Urothelium cell line (cell line): ENCODE data around the gene ABCB6.
"Not testable (repeated sequence)": the region's sequence is repeated elsewhere in the genome, so short reads cannot be mapped to it uniquely, and the experiment has no call there.

Experiments
- DNase-seq: peaks from one replicate; pipeline ENCODE4 v3.0.0; 2011; ENCODE audit warnings: low spot score, mixed read lengths
- FAIRE-seq: peaks from 2 replicates; lab custom pipeline; 2011; peaks lifted over from hg19 to GRCh38; lab: Jason Lieb, UNC

Gene ABCB6

DNA sequence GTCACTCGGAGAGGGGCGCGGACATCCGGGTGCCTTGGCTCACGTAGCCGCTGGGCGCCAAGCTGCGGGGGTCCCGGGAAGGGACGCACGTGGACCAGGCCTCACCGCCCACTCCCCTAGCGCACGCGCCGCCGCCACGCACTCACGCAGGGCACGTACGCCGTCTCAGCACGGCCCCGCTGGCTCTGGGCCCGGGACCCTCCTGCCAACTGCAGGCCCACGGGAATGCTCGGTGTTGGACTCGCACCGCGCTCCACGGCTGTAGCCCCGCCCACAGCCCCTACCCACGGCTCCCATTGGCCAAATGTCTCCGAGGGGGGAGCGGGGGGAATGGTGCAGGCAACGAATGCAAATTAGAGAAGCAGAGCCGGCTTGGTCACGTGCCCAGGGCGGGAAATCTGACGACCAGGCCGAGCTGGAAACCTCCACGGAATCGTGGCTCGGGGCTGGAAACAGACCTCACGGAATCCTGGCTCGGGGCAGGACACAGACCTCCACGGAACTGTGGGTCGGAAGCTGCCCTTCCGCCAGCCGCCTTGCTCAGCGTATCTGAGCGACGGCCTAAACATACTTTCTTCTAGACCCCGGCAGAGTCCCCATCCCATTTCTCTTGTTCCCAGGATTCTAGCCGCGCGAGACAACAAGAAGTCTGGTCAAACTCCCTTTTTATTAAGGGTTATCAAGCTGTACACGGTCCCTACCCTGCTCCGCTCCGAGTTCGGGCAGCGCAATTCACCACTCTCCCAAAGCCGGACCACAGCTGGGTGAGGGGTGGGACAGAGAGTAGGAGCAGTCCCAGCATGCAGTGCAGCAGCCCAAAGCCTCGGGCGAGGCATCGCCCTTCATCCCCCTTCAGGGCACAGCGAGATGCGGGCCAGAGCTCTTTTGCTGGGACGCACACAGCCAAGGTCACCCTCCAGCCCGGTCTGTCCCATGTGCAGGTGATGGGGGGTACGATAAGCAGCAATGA is at the start of gene ABCB6:
Gene ABCB6, minus strand, starts transcription at position 227 of the 970 bp plus-strand sequence. CDS start 285 bp downstream, outside the sequence.
- FAIRE-seq (no peak), DNase-seq (no peak)

DNA sequence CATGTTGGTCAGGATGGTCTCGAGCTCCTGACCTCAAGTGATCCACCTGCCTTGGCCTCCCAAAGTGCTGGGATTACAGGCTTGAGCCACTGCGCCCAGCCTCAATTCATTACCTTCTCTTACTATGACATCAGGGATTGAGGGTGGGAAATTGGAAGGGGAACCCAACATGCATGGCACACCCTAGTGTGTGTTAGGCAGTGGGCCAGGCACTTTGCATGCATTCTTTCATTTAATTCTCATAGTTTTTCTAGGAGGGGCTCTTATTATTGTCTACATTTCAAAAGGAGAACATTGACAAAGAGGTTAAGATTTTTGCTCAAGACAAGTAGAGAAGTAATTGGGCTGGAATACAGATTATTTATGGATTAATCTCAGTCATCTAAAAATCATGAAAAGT is 49.5 kb upstream of the ABCB6 start:
- FAIRE-seq (no peak), DNase-seq (no peak)

DNA sequence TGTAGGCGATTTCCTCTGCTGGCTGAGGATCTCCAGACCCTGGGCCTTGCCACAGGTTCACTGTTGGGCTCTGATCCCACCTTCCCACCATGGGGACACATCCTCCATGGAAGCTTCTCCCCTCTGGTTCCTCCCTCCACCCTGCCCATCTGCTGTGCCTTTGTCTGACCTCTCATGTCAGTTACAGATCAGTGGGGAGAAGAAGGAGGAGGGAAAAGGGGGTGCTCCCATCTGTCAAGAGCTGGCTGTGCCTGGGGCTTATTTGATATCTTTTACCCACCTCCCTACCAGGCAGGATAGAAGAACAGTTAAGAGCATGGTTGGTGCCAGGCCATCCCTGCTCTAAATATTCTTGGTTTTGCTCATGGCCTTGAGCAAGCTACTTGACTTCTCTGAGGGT is 48.1 kb upstream of the ABCB6 start:
- FAIRE-seq, result no peak
- DNase-seq, result no peak

DNA sequence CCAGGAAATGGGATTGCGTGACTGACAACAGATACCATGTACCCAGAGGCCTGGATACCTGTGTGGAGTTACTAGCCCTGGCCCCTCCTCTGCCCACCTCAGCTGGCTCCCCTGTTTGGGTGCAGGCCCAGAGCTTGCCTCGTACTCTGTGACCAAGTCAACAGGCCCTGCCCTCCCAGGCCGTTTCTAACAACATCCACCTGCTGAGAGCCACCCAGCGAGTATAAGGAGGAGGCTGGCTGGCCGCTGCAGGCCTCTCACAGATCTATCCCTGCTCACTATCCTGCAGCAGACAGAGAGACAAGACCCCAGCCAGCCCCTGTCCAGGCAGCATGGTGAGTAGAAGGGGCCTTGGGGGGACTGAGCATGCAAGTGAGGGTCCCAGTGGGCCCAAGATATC is 47.5 kb upstream of the ABCB6 start:
- FAIRE-seq (no peak), DNase-seq (no peak)

DNA sequence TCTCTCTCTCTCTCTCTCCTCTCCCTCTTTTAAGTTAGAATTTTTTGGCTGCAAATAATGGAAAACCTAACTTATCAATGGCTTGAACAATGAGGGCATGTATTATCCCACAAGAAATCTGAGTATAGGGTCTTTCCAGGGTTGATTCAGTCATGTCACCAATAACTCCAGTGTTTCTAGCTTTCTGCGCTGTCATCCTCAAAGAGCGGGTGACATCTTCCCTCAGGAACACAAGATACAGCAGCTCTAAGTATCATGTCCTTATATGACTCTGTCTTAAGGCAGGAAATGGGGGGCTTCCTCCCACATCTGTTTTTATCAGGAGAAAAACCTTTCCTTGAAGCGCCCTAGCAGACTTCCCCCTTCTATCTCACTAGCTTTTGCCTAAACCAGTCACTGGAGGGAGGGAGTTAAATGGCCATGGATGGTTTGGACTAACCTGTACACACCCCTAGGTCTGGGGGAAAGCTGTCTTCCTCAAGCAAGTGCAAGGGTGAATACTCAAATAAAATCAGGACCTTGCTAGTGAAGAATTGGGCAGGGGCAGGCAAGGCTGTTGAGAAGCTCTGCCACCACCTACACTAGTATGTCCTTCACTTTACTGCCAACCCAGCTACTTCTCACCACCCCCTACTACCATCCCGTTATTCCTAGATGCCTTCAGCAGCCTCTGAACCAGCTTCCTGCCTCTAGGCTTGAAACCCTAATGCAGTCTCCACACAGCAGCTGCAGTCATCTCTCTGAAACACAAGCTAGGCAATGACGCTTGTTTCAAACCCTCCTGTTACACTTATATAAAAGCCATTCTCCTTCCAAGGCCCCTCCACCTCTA is 42.5 kb upstream of the ABCB6 start:
- DNase-seq (no peak), FAIRE-seq (no peak)

DNA sequence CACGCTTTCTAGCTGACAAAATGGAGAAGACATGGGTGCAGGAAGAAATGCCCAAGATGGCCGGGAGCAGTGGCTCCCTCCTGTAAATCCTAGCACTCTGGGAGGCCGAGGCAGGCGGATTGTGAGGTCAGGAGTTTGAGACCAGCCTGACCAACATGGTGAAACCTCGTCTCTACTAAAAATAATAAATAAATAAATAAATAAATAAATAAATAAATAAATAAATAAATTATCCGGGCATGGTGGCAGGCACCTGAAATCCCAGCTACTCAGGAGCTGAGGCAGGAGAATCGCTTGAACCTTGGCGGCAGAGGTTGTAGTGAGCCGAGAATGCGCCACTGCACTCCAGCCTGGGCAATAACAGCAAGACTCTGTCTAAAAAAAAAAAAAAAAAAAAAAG is 40.2 kb upstream of the ABCB6 start:
- FAIRE-seq, DNase-seq: not testable (repeated sequence)

DNA sequence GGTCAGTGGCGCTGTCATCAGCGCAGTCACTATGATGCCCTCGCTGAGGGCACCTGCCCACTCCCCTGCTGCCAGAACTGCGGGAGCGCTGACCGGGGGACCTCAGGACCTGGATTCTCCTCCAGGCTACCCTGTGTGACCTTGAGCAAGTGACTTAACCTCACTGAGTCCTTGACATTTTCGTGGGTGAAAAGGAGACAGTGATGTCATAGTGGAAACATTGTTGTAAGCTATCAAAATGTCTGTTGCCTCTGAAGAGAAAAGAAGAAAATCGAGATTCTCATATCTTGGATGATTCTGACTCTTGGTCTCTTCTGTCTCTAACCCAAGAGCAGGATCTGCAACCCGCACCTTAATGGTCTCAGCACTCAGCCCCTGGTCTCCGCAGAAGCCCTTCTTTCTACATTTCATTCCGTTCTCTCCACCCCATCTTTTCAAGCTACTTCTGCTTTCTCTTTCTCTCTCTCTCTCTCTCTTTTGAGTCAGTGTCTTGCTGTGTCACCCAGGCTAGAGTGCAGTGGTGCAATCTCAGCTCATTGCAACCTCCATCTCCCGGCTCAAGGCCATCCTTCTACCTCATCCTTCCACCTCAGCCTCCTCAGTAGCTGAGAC is 35.9 kb upstream of the ABCB6 start:
- FAIRE-seq, result no peak
- DNase-seq, result no peak

DNA sequence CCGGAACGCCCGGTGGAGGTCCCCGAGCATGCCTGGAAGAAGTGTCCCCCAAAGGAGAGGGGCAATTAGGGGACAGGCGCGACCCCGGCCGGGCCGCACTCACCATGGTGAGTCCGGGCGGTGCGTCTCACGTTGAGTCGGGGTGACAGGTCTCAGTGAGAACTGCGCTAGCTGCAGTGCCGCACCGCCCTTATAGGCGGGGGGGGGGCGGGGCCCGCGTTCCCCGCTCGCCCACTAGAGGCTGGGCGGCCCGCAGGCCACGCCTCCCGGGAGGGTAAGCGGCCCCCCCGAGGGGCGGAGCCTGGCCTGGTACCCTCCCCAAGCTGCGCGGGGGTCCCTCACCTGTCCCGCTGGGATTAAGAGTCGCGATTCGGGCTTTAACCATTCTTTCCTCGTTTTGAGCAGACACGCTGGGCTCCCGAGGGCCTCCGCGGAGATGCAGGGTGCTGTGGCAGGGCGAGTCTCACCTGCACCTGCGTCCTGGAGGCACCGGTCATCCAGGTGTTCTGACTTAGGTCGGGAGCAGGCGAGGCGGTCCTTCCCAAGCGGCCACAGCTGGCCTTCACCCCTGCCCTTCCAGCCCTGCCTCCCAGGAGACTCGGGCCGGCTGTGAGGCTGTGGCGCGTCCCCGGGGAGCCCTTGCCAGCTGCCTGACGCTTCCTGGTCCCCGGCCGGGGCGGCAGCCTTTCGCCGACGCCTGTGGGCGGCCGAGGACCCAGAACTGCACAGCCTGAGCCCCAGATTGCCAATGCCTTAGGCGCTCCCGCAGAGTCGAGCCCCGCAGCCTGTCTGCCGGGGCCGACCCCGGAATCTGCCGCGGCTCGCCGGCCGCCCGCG is 35.2 kb upstream of the ABCB6 start, which contains the start of gene TUBA4A:
Gene TUBA4A, minus strand, starts transcription at position 166 of the 837 bp plus-strand sequence. Its CDS starts 60 bp downstream, at position 106.
- FAIRE-seq (no peak), DNase-seq (peak; percentile 95)

DNA sequence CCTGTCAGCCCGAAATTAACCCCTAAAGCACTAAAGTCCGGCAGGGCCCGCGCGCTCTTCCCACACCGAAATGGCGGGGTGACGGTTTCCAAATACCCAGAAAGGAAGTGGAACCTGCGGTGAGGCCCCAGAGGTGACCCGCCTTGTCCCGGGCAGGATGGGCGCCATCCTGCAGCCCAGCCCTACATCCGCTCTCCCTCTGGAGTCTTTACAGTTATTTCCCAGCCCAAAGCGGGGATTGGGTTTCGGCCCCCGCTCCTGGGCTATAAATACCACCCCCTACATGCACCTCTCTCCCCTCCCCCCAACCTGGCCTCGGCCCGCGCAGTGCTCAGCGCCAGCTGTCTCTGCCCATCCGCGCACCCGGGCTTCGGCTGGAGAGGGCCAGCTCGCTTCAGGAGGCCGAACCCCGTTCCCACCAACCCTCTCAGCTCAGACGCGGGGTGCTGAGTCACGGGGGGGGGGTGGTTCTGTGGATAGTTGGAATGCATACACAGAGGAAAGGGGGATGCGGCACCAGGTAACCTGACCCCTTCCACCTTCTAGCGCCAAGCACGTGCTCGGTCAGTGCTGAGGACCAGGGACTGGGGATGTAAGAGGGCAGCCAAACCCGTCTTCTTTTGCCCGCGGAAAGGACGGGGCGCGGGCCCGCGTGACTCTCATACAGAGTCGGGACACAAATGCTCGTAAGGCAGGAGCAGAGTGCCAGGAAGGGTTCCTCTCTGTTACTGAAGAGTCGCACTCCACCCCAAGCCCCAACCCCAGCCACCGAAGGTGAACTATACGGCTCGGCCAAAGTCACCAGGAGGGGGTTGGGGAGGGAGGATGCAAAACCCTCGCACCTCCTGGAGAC is 34.4 kb upstream of the ABCB6 start, which contains the start of gene TUBA4B:
Gene TUBA4B, plus strand, starts transcription at position 344 of the 853 bp plus-strand sequence. Its CDS starts 165 bp downstream, at position 509.
- FAIRE-seq (no peak), DNase-seq (no peak)

DNA sequence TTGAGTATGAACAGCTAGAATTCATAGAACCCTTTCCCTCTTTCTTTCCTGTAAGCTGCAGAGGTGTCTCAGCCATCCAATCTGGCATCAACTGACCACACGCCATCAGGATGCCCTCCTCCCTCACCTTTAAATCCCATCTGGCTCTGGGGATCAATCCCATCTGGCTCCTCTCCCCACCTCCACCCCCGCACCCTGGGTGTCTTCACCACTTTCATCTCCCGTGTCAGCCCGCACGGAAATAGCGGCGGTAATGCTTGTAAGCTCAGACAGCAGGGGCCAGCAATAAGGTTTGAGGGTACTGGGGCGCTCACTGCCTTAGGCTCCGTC is 33.8 kb upstream of the ABCB6 start:
- no peak for DNase-seq
- no peak for FAIRE-seq

DNA sequence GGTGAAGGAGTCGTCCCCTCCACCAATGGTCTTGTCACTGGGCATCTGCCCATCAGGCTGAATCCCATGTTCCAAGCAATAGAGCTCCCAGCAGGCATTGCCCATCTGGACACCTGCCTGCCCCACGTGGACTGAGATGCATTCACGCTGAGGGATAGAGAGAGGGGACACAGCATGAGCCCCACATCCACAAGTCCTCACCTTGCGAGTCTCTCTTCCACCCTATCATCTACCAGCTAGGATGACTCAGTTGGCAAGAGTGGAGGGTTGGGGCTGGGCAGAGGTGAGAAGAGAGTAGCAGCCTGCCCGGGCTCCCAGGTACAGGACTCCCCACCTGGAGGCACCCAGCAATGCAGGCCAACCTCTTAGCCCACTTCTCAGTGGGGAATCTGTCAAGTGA is 33.3 kb upstream of the ABCB6 start:
- no peak for FAIRE-seq
- DNase-seq, result no peak

DNA sequence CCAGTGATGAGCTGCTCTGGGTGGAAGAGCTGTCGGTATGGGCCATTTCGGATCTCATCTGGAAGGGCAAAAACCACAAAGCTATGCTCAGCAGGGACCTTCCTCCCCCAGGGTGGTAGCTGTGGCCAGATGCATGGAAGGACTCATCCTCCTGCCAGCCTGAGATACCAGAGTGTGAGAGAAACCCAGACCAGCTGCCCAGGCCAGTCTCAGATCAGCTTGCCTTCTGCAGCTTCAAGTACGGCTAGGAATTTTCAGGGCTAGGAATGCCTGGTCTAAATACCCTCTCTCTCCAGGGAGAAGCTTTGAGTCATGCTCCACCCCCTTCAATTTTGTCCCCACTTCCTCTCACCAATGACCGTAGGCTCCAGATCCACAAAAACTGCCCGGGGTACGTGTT is 32.9 kb upstream of the ABCB6 start:
- no peak for FAIRE-seq
- DNase-seq, result no peak

DNA sequence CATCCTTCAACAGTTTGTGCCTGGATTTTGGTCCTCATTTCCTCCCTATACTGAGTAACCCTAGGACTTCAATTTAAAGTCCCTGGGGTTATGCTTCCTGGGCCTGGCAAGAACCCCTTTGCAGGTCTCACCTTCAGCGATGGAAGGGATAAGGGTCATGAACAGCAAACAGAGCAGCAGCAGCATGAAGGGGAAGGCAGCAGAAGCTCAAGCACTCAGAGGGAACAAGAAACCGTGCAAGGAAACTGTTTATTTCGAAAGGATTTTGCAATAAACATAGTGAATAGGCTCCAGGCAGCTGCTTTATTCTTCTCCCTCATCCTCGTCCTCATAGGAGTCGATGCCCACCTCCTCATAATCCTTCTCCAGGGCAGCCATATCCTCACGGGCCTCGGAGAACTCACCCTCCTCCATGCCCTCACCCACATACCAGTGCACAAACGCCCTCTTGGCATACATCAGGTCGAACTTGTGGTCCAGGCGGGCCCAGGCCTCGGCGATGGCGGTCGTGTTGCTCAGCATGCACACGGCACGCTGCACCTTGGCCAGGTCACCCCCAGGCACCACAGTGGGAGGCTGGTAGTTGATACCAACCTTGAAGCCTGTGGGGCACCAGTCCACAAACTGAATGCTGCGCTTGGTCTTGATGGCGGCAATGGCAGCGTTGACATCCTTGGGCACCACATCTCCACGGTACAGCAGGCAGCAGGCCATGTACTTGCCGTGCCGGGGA is 31.5 kb upstream of the ABCB6 start:
- FAIRE-seq, result no peak
- no peak for DNase-seq

DNA sequence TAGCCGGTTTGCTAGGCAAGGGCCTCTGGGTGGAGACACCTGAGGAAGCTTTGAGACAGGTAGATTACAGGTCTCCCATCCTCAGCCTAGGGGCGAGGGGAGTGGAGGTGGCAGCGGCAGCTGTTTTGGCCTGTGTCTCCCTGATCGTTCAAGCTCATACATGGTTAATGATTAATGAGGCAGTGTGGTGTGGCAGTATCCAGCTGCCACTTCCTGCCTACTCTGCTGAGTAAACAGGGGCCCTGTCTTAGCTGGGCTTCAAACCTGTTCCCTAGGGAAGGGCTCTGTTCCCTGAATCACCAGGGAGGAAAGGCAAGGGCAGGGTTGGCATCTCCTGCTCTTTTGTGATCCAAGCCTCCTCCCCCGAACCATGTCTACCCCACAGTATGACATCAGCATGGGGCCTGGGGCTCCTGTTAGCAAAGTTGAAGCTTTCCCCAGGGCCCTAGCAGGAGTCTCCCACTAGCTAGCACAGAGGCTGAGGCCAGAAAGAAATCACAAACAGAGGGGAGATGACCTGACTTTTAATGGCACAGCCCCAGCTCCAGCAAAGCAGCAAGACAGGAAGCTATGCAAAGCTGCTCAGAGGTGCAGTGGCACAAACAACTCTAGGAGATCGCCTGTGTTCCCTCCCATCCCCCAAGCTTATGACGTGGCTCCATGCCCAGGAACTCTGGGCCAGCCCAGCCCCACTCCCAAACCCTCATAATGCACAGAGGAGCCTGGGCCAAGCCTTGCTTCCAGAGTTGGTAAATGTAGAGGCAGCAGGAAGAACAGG is 30.6 kb upstream of the ABCB6 start:
- DNase-seq (peak; percentile 64), FAIRE-seq (no peak)

DNA sequence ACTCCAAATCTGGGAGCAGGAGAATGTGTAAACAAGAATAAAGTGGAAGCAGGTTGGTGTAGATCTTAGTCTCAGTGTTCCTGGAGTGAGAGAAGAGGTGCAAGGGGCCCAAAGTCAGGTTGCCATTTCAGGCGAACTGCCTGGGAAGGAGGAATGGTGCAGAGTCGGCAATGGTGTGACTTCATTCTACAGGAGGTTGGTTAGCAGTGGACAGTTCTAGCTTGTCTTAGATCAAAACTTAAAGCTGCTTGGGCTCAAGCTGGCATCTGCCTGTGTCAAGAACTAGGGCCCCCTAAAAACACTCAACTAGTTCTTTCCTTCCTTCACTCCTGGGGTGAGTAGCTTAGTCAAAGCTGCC is 30.1 kb upstream of the ABCB6 start:
- DNase-seq (no peak), FAIRE-seq (no peak)

DNA sequence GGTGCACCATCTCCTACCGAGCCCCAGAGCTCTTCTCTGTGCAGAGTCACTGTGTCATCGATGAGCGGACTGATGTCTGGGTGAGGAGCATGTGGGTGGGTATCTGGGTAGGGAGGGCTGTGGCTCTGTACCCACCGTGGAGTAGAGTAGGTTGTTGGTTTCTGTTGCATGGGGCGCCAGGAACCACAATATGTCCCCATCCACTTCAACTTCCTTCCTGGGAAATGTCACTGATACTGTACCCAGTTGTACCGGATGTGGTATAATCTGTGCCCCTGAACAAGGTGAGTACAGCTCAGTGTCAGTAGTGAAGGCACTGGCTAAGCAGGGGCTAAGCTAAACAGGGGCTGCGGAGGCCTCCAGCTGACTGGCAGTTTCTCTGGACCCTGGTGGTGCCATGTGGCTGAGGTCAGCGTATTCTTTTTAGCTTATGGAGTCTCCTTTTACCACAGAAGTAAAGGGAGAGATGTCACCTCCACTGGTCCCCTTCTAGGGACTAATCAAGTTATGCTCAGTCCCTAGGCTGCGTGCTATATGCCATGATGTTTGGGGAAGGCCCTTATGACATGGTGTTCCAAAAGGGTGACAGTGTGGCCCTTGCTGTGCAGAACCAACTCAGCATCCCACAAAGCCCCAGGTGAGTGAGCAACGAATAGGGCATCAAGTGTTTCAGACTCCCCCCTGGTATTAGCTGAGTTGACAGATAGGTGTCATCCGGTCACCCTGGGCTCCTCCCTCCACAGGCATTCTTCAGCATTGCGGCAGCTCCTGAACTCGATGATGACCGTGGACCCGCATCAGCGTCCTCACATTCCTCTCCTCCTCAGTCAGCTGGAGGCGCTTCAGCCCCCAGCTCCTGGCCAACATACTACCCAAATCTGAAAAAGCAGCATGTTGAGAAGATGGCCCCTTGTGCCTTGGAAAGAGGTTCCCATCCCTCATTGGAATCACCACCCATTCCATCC is 29.2 kb upstream of the ABCB6 start:
- DNase-seq, result no peak

DNA sequence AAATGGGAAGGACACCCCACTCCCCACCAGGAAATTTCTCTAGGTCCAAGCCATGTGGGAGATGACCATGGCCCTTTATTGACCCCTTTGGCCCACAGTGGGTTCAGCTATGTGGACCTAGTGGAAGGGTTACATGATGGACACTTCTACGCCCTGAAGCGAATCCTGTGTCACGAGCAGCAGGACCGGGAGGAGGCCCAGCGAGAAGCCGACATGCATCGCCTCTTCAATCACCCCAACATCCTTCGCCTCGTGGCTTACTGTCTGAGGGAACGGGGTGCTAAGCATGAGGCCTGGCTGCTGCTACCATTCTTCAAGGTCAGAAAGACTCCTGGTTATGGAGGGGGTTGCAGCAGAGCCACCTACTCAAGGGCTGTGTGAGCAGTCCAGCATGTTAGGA is 27.8 kb upstream of the ABCB6 start:
- DNase-seq (no peak), FAIRE-seq (no peak)

More for the DNA sequence above, 29.2 kb upstream of the ABCB6 start:
- no peak for FAIRE-seq
